ENCODE measurements around the gene KIAA0513.
A peak's percentile ranks its signal among the peaks of the same experiment; 100 is the strongest.

Gene KIAA0513

DNA sequence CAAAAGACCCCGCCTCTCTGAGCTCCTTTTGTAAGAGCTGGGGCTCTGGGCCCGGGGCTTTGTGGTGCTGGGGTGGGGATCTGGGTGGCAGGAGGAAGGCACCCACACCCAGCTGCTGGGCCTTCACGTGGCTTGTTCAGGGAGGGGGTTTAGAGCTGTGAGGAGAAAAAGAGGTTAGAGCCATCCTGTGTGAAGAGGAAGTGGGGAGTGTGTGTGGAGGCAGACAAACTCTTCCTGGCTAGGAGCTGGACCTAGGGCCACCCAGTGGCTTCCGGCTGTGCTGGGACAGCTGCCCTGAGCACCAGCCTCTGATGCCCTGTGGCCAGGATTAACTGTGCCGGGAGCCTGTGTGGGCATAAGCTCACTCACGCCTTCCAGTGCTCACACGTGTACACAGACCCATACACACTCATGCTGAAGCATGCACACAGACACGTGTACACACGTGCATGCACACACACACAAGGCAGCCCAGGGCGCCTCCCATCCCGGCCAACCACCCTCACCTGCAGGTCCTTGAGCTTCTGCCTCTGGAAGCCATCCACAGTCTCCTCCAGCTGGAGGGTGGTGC is 77.3 kb downstream of the KIAA0513 start:
- DNase-seq: peak in 1 of 3 donors; percentile 8
- H3K4me1 ChIP-seq (ENCODE audit: control insufficient read depth, insufficient read depth, low read length, poor library complexity, severe bottlenecking): peaks cover 27% of the 10 kb centered on the region
- no peaks in the 10 kb centered on the region for H3K27me3 ChIP-seq (replicated peaks; ENCODE audit: control insufficient read depth, insufficient read depth, low read length, poor library complexity, severe bottlenecking)
- H3K9me3 ChIP-seq (ENCODE audit: control insufficient read depth, low read length): no peaks in the 10 kb centered on the region
- peak overlapping the region; percentile 13 for H3K27ac ChIP-seq (ENCODE audit: insufficient read depth, low read length, poor library complexity, severe bottlenecking)
- H3K4me3 ChIP-seq (ENCODE audit: insufficient read depth, low read depth, low read length, poor library complexity, severe bottlenecking): no peak overlapping the region
- no peaks in the 10 kb centered on the region for H3K36me3 ChIP-seq (ENCODE audit: control insufficient read depth, insufficient read depth, low read length)

- no peak overlapping the region for H3K4me3 ChIP-seq (ENCODE audit: insufficient read depth, low read depth, low read length, poor library complexity, severe bottlenecking)
- no peak for DNase-seq
- no peak overlapping the region for H3K27ac ChIP-seq (ENCODE audit: insufficient read depth, low read length, poor library complexity, severe bottlenecking)
- peaks cover 27% of the 10 kb centered on the region for H3K4me1 ChIP-seq (ENCODE audit: control insufficient read depth, insufficient read depth, low read length, poor library complexity, severe bottlenecking)
- no peaks in the 10 kb centered on the region for H3K27me3 ChIP-seq (replicated peaks; ENCODE audit: control insufficient read depth, insufficient read depth, low read length, poor library complexity, severe bottlenecking)
- no peaks in the 10 kb centered on the region for H3K9me3 ChIP-seq (ENCODE audit: control insufficient read depth, low read length)
- H3K36me3 ChIP-seq (ENCODE audit: control insufficient read depth, insufficient read depth, low read length): no peaks in the 10 kb centered on the region
These were observed 77.9 kb downstream of the KIAA0513 start for GRCh38 chr16:85105475-85105874.

DNA sequence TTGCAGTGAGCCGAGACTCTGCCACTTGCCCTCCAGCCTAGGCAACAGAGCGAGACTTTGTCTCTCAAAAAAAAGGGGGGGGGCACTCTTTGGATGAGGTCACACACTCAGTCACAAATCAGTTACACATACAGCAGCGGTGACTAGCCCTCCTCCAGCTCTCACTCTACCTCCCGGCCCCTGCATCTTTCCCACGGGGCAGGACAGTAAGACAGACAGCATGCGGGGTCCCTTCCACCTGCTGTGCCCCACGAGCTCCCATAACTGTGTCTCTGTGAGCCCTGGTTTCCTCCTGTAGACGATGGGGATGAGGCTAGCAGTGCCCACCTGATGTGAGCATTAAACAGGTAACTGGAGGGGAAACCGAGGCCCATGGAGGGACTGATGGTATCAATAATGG is 79.5 kb downstream of the KIAA0513 start:
- Histone ChIP-seq H3K27ac (ENCODE audit: insufficient read depth, low read length, poor library complexity, severe bottlenecking) (no peak overlapping the region), H3K9me3 (ENCODE audit: control insufficient read depth, low read length) (no peaks in the 10 kb centered on the region), H3K36me3 (ENCODE audit: control insufficient read depth, insufficient read depth, low read length) (no peaks in the 10 kb centered on the region), H3K4me1 (ENCODE audit: control insufficient read depth, insufficient read depth, low read length, poor library complexity, severe bottlenecking) (peaks cover 27% of the 10 kb centered on the region), H3K27me3 (replicated peaks; ENCODE audit: control insufficient read depth, insufficient read depth, low read length, poor library complexity, severe bottlenecking) (no peaks in the 10 kb centered on the region), H3K4me3 (ENCODE audit: insufficient read depth, low read depth, low read length, poor library complexity, severe bottlenecking) (no peak overlapping the region)
- DNase-seq: no peak

- peaks cover 27% of the 10 kb centered on the region for H3K4me1 ChIP-seq (ENCODE audit: control insufficient read depth, insufficient read depth, low read length, poor library complexity, severe bottlenecking)
- no peaks in the 10 kb centered on the region for H3K27me3 ChIP-seq (replicated peaks; ENCODE audit: control insufficient read depth, insufficient read depth, low read length, poor library complexity, severe bottlenecking)
- no peak overlapping the region for H3K4me3 ChIP-seq (ENCODE audit: insufficient read depth, low read depth, low read length, poor library complexity, severe bottlenecking)
- no peak for DNase-seq
- no peaks in the 10 kb centered on the region for H3K36me3 ChIP-seq (ENCODE audit: control insufficient read depth, insufficient read depth, low read length)
- H3K9me3 ChIP-seq (ENCODE audit: control insufficient read depth, low read length): no peaks in the 10 kb centered on the region
- H3K27ac ChIP-seq (ENCODE audit: insufficient read depth, low read length, poor library complexity, severe bottlenecking): no peak overlapping the region
These were observed 79.9 kb downstream of the KIAA0513 start for GRCh38 chr16:85107532-85107931.

DNA sequence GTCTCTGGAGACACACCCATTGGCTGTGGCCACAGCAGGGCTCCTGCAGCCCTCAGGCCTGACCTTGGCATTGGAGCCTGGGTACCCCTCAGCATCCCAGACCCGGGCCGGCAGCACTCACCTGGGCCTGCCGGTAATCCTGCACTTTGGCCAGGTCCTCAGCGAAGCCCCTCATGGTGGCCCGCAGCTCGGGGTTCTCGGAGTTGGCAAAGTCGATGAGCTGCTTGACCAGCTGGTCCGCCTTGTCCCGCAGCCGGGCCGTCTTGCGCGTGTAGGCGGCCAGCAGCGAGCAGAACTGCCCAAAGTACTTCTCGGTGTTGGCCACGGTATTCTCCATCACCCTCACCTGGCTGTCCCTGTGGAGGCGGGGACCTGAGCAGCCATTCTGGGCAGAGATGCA is 82.5 kb downstream of the KIAA0513 start:
- Histone ChIP-seq H3K4me1 (ENCODE audit: control insufficient read depth, insufficient read depth, low read length, poor library complexity, severe bottlenecking) (peaks cover 5% of the 10 kb centered on the region), H3K9me3 (ENCODE audit: control insufficient read depth, low read length) (no peaks in the 10 kb centered on the region), H3K27ac (ENCODE audit: insufficient read depth, low read length, poor library complexity, severe bottlenecking) (no peak overlapping the region), H3K27me3 (replicated peaks; ENCODE audit: control insufficient read depth, insufficient read depth, low read length, poor library complexity, severe bottlenecking) (no peaks in the 10 kb centered on the region), H3K4me3 (ENCODE audit: insufficient read depth, low read depth, low read length, poor library complexity, severe bottlenecking) (no peak overlapping the region), H3K36me3 (ENCODE audit: control insufficient read depth, insufficient read depth, low read length) (no peaks in the 10 kb centered on the region)
- DNase-seq: no peak

- H3K27ac ChIP-seq (ENCODE audit: insufficient read depth, low read length, poor library complexity, severe bottlenecking): no peak overlapping the region
- no peaks in the 10 kb centered on the region for H3K27me3 ChIP-seq (replicated peaks; ENCODE audit: control insufficient read depth, insufficient read depth, low read length, poor library complexity, severe bottlenecking)
- H3K9me3 ChIP-seq (ENCODE audit: control insufficient read depth, low read length): no peaks in the 10 kb centered on the region
- DNase-seq: no peak
- H3K4me1 ChIP-seq (ENCODE audit: control insufficient read depth, insufficient read depth, low read length, poor library complexity, severe bottlenecking): no peaks in the 10 kb centered on the region
- no peaks in the 10 kb centered on the region for H3K36me3 ChIP-seq (ENCODE audit: control insufficient read depth, insufficient read depth, low read length)
- H3K4me3 ChIP-seq (ENCODE audit: insufficient read depth, low read depth, low read length, poor library complexity, severe bottlenecking): no peak overlapping the region
These were observed 83.6 kb downstream of the KIAA0513 start for GRCh38 chr16:85111184-85111583.

- no peak for DNase-seq
- no peaks in the 10 kb centered on the region for H3K9me3 ChIP-seq (ENCODE audit: control insufficient read depth, low read length)
- H3K27me3 ChIP-seq (replicated peaks; ENCODE audit: control insufficient read depth, insufficient read depth, low read length, poor library complexity, severe bottlenecking): no peaks in the 10 kb centered on the region
- H3K27ac ChIP-seq (ENCODE audit: insufficient read depth, low read length, poor library complexity, severe bottlenecking): no peak within 1 kb of the TSS
- no peaks in the 10 kb centered on the region for H3K36me3 ChIP-seq (ENCODE audit: control insufficient read depth, insufficient read depth, low read length)
- H3K4me3 ChIP-seq (ENCODE audit: insufficient read depth, low read depth, low read length, poor library complexity, severe bottlenecking): no peak within 1 kb of the TSS
- no peaks in the 10 kb centered on the region for H3K4me1 ChIP-seq (ENCODE audit: control insufficient read depth, insufficient read depth, low read length, poor library complexity, severe bottlenecking)
These were observed 84.8 kb downstream of the KIAA0513 start, which contains the start of gene CIBAR2 for GRCh38 chr16:85112364-85112763. CIBAR2 (minus strand) TSS chr16:85112472; CDS start chr16:85112352, 120 bp downstream.

DNA sequence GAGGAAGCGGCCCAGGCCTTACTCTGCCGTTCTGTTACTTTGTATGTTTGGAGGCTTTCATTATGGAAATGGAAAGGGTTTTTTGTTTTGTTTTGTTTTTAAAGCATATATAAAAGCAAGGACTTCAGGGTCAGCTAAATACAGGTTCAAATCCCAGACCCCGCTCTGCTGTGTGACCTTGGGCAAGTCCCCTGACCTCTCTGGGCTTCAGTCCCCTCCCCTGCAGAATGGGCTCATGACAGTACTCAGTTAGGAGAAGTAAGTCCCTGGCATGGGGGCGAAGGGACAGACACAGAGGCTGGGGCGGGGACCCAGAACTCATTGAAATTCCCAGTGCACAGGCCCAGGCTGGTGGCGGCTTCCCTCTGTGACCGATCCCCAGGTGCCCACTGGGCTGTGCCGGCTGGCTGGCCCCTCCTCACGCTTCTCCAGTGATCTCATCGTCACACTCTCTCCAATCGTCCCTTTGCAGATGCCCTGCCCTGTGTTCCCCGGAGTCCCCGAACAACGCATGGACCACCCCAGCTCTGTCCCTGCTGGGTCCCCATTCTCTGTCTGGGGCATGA is 85.7 kb downstream of the KIAA0513 start:
- Histone ChIP-seq H3K4me1 (ENCODE audit: control insufficient read depth, insufficient read depth, low read length, poor library complexity, severe bottlenecking) (no peaks in the 10 kb centered on the region), H3K9me3 (ENCODE audit: control insufficient read depth, low read length) (no peaks in the 10 kb centered on the region), H3K36me3 (ENCODE audit: control insufficient read depth, insufficient read depth, low read length) (no peaks in the 10 kb centered on the region), H3K4me3 (ENCODE audit: insufficient read depth, low read depth, low read length, poor library complexity, severe bottlenecking) (no peak overlapping the region), H3K27me3 (replicated peaks; ENCODE audit: control insufficient read depth, insufficient read depth, low read length, poor library complexity, severe bottlenecking) (no peaks in the 10 kb centered on the region), H3K27ac (ENCODE audit: insufficient read depth, low read length, poor library complexity, severe bottlenecking) (no peak overlapping the region)
- no peak for DNase-seq

DNA sequence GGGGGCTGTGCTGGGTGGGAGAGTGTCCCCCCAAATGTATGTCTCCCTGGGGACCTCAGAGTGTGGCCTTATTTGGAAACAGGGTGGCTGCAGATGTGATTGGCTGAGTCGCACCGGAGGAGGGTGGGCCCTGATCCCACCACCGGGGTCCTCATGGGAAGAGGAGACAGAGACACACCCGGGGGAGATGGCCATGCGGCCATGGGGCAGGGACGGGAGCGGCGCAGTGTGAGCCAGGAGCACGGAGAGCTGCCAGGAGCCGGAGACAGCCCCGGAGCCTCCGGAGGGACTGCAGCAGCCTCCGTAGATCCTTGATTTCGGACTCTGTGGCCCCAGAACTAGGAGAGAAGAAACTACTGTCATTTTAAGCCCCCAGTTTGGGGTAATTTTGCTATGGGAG is 86.3 kb downstream of the KIAA0513 start:
- no peak for DNase-seq
- H3K27ac ChIP-seq (ENCODE audit: insufficient read depth, low read length, poor library complexity, severe bottlenecking): no peak overlapping the region
- H3K4me3 ChIP-seq (ENCODE audit: insufficient read depth, low read depth, low read length, poor library complexity, severe bottlenecking): no peak overlapping the region
- H3K36me3 ChIP-seq (ENCODE audit: control insufficient read depth, insufficient read depth, low read length): no peaks in the 10 kb centered on the region
- no peaks in the 10 kb centered on the region for H3K4me1 ChIP-seq (ENCODE audit: control insufficient read depth, insufficient read depth, low read length, poor library complexity, severe bottlenecking)
- H3K9me3 ChIP-seq (ENCODE audit: control insufficient read depth, low read length): no peaks in the 10 kb centered on the region
- H3K27me3 ChIP-seq (replicated peaks; ENCODE audit: control insufficient read depth, insufficient read depth, low read length, poor library complexity, severe bottlenecking): no peaks in the 10 kb centered on the region

DNA sequence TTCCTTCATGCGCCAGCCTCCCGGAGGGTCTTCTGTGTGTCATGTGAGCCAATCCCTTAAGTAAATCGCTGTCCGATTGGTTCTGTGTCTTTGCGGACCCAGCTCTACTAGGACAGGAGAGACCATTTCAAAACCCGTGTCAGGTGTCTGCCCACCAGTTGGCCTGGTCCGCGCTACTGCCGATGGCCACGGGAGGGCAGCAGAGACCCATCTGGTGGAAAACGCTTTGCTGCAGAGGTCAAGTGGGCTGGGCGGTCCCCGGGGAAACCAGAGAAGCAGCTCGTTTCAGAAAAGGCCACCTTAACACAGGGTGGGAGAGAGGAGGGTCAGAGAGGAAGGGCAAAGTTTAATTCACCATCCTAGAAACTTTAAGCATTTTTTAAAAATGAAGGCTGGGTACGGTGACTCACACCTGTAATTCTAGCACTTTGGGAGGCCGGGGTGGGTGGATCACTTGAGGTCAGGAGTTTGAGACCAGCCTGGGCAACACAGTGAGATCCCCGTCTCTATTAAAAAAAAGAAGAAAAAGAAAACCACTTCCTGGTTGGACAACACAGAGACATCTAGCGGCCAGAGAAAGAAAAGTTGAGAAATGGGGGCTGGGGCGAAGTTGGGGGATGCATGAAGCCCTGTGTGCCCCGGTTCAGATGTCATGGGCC is 87.4 kb downstream of the KIAA0513 start:
- no peak overlapping the region for H3K27ac ChIP-seq (ENCODE audit: insufficient read depth, low read length, poor library complexity, severe bottlenecking)
- peak; percentile 46 to 59 (median 53) for DNase-seq

More for the DNA sequence above, 87.4 kb downstream of the KIAA0513 start:
- peak overlapping the region; percentile 28 for H3K4me3 ChIP-seq (ENCODE audit: insufficient read depth, low read depth, low read length, poor library complexity, severe bottlenecking)
- no peaks in the 10 kb centered on the region for H3K36me3 ChIP-seq (ENCODE audit: control insufficient read depth, insufficient read depth, low read length)
- no peaks in the 10 kb centered on the region for H3K27me3 ChIP-seq (replicated peaks; ENCODE audit: control insufficient read depth, insufficient read depth, low read length, poor library complexity, severe bottlenecking)
- no peaks in the 10 kb centered on the region for H3K9me3 ChIP-seq (ENCODE audit: control insufficient read depth, low read length)
- H3K4me1 ChIP-seq (ENCODE audit: control insufficient read depth, insufficient read depth, low read length, poor library complexity, severe bottlenecking): no peaks in the 10 kb centered on the region
